ENCODE measurements around the gene CAPRIN2.

CAPRIN2 gene

DNA sequence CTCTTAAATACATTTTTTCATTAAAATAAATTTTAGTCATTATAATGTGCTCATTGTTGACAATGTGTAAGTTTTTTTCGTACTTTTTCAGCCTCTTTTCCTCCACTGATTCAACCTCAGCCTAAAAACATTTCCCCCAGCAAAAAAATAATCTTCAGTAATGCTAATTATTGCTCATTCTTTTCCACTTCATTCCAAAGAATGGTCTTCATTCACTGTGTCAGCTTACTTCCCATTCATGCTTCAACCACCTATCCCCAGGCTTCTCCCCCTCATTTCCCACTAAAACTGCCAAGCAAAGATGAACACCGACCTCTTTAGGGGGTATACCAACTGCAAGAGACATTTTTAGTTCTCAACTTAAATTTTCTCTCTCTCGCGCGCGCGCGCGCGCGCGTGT, 56.4 kb downstream of the CAPRIN2 start:
- DNase-seq (ENCODE audit: low read depth in 2 of 2): no peak

DNA sequence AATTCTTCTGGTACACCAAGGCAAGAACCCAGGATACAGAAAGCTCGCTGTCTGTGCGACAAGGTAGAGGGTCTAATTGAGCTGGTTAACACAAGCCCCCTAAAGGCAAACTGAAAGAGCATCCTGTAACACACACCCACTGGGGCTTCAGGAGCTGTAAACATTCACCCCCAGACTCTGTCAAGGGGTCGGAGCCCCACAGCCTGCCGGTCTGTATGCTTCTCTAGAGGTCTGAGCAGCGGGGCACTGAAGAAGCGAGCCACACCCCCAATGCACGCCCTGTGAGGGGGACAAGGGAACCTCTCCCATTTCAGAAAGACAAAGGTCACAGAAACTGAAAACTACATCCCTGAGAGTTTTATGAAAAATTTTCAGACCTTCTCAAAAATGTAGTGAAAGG, 57.8 kb downstream of the CAPRIN2 start:
- DNase-seq (ENCODE audit: low read depth in 2 of 2): no peak

DNA sequence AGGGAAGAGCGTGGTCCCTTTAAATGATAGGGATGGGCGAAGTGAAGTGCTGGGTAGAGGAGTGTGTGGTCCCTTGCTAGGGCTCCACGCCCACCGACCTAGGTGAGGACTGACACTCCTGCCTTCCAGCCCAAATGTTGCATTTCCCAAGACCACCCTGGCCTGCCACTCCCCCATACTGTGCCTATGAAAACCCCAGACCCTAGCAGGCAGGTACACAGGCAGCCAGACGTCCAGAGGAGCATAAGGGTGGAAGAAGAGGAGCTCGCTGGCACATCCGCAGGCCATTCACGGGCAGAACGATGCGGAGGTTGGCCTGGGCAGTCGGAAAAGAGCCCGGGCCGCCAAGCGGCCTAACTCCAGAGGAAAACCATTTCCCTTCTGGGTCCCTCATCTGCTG, 58.3 kb downstream of the CAPRIN2 start:
- DNase-seq (ENCODE audit: low read depth in 2 of 2): no peak

DNA sequence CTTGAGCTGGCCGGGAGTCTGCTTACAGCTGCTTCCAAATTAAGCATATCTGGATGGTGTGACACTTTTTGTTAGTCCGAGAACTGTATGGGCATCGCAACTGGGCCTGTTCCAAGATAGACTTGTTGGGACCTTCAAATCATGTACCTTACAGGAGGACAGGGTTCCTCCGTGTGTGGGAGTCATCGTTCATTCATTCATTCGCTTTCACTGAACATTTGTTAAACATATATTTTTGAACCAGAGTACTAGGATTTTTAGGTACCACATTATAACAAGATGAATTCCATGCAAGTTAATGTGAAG, 58.7 kb downstream of the CAPRIN2 start:
- no peak for DNase-seq (ENCODE audit: low read depth in 2 of 2)

DNA sequence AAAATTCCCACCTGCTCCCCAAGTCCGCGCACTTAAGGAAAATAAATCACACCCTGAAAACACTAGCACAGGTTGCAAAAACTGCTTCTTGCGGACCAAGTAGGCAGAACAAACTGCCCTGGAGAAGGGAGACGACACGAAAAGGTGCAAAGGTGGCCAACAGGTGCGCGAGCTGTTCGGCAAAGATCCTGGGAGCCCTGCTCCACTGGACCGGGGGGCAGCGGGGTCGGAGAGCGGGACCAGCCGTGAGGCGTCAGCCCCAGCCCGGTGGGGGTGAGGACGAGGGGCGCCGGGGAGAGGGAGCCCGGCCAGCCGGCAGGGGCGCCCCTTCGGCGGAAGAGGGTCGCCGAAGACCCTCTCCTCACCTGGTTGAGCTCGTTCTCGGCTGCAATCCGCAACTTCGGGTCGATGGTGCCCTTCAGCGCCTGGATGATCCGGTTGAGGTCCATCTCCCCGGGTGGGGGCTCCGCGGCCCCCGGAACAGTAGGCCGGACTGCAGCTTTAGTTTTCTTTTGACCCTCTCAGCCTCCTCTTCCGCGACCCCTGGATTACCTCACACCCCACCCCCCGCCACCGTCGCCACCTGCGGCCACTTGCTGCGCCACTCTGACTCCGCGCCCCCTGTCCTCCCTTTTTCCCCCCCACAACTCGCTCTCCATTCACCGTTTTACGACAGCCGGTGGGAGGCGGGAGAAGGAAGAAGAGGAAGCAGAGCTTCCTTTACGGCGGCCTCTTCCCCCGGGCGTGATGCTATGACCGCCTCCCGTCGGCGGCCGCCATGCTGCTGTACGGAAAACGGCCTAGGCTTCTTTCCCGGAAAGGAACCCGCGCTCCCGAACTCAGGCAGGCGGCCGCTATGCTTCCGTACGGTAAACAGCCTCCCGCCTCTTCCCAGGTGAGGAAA, 59.3 kb downstream of the CAPRIN2 start, which contains the start of gene IPO8:
Gene IPO8, minus strand, starts transcription at position 671 of the 904 bp plus-strand sequence. Its CDS starts 222 bp downstream, at position 449.
- peak; percentile 74 to 78 for DNase-seq (ENCODE audit: low read depth in 2 of 2)

DNA sequence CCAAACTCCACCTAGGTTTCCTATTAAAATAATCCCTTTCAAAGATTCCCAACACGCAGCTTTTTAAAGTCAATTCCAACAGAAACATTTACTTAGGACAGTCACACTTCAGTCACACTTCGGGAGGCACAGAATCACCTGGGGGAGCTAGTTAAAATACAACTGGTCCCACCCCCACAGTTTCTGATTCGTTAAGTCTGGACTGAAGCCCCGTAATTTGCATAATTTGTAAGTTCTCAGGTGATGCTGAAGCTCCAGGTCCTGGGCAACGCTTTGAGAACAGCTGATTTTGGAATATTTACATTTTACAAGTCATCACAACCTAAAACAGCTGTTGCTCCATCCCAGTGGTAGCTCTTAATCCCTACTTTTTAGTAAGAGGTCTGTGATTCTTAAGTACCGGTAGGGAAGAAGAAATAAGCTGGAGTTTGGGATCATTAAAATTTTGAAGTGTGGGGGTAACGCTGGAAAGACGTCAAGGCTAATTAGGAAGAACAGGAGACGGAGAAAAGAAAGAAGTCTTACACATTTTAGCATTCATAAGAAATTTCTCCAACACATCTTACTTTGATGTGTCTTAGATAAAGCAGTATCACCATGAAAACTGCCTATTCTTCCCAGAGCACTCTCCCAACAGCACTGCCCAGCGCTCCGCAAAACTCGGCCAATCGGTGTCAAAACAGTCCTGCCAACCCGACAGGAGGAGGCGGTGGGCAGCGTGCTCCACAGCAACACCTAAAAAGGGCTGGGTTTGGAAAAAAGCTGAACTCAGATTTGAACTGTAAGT, 60.1 kb downstream of the CAPRIN2 start:
- DNase-seq (ENCODE audit: low read depth in 2 of 2): no peak

DNA sequence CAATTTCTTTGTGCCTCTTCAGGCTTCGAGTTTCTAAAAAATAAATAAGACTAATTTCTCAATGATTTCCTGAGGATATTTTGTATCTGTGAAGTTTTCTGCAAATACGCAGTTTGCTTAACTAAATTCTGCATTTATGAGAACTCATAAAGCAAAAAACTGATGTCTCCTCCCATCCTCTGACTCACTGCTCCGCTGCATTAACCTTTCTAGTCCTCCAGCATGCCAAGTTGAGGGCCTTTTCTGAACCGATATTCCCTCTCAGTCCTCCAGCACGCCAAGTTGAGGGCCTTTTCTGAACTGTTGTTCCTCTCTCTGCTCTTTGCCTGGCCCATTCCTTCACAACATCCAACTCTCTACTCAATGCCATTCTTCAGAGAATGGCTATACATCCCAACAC, 62.3 kb downstream of the CAPRIN2 start:
- no peak for DNase-seq (ENCODE audit: low read depth in 2 of 2)

DNA sequence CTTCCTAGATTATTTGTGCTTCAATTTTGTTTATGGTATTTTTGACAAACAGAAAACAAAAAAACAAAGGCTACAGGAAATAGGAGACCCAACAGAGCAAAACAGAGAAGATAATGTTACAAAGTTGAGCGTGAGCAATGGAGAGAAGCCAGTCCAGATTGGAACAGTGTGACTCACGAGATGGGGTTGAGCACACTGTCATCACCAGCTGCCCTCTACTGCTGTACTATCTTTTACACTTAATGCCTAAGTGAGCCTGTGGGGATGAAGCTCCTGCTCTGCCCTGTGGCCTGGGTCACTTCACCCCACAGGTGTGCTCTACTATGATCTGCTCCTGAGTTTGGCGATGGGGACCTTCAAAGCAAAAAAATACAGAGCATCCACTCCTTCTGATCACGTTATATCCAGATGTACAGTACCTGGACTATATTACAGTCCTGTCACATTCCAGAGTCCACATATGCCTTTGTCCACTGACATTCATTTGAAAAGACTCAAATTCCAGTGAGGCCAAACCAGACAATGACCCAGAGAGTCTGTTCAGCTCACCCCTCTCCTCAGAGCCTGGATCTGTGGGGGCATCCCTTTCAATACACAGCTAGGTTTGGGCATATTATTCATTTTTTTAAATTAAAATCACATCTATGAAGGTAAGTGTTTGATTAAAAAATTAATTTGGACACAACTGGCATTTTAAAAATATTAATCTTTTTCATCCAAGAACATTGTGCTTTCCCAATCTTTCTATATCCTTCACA, 63.5 kb downstream of the CAPRIN2 start:
- DNase-seq (ENCODE audit: low read depth in 2 of 2): no peak

DNA sequence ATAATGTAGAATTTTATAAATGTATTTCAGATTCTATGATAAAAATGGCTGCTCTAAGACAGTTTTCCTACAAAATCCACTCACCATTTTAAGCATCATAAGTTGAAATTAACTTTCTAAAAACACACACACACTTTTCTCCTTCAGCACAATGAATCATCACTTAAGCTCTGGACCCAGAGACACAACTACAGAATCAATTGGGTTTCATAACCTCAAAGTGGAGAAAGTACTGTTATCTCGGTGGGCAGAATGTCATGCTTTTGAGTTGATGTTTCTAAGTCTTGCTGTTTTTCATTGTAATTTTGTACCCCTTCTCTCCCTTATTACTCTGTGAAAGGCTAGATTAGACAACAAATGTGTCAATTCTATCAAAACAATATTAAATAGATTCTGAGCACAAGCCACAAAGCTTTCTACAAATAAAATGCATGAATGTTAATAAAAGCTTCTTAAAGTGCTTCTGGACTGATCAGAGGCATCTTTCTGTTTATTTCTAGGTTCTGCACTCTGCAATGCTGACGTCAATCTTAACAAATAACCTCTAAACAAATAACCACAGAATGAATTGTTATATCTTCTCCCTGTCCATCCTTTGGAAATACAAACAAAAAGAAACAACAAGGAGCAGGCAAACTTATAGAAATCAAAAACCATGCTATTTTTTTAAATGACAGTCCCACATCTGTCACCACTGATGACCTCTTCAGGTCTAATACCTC, 67.3 kb downstream of the CAPRIN2 start:
- DNase-seq (ENCODE audit: low read depth in 2 of 2): no peak

DNA sequence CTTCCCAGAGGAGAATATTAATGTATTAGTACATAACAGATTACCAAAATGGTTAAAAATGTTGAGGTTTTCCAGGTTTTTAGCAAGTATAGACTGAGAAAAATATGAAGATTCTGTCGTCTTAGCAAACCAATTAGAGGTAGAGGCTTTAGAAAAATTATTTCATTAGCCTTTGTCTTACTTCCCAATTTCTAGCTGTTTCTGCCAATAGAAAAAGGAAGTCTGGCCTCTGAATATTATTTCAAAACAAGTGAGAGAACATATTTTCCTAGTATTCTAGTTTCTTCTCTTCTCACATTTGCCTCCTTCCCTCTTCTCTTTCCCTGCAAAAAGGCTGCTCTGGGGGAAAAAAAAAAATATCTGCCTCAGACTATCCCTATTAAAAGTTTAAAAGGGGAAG, 75.5 kb downstream of the CAPRIN2 start:
- DNase-seq (ENCODE audit: low read depth in 2 of 2): no peak

DNA sequence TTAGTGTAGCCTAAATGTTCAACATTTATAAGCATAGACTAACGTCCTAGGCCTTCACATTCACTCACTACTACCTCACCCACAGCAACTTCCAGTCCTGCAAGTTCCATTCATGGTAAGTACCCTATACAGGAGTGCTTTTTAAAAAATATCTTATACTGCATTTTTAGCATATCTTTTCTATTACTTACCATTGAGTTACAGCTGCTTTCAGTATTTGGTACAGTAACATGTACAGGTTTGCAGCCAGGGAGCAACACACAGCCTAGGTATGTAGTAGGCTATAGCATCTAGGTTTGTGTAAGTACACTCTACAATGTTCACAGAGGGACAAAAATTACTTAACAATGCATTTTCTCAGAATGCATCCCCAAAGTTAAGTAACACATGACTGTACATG, 76.5 kb downstream of the CAPRIN2 start:
- DNase-seq (ENCODE audit: low read depth in 2 of 2): no peak

DNA sequence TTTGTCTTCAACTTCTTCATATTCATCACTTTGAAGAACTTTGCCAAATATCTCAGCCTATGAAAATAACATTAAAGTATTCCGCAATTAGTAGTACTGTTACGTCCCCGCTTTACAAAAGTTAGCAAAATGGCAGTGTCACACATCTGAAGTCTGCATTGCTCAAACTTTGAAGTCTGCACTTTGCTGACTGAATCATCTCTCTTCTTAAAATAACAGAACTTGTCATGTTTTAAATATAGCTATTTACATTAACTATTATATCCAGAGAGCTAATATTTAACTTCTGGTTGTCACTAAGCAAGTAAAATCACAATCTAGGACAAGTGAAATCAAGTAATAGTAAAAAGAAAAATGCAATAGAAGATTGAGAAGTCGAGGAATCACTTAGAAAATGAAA, 93.5 kb downstream of the CAPRIN2 start:
- DNase-seq (ENCODE audit: low read depth in 2 of 2): no peak

Data from stimulated activated CD4-positive, alpha-beta T cell treated with anti-CD3 and anti-CD28 coated beads, Interleukin-12 subunit alpha, Interleukin-12 subunit beta, amount 100 ng/mL, for 24 hours (primary cell).